Measurements from ENCODE around the gene GCGR.

DNA sequence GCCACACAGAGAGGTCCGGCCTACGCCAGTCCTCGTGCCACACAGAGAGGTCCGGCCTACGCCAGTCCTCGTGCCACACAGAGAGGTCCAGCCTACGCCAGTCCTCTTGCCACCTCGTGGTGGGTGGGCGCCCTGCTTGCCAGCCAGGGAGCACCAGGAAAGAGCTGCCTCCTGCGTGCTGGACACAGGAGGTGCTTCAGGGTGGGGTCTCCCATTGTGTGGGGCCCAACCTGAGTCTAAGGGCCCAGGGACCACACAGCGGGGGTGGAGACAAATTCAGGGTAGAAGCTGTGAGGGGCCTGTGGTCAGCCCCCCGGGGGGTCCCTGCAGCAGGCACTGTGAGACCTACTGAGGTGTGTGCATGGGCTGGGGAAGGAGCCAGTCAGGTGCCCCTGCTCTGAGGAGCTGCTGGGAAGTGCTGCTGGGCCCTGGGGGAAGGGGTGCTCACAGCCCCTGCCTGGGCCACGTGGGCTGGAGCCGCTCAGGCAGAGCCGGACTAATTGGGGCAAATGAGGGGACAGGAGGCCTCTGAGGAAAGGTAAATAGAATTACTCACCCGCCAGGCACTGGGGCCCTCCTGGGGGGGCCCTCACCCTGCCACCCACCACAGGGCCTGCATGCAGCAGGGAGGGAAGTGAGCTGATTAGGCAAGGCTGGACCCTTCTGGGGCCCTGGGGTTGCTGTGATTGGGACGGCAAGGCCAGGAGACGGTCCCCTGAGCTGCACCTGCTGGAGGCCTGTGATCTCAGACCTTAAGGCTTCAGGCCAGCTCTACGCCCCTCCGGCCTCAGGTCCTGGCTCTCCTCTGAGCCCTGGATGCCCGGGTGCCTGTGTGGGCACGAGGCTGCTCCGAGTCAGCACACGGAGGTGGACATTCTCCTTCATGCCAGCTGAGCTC lies 11.0 kb downstream of the GCGR start:
- peak; percentile 99 for TF ChIP-seq PATZ1 (CRISPR knock-in tag; IDR thresholded peaks at IDR 0.05)
- TF ChIP-seq ZSCAN22 (CRISPR knock-in tag; IDR thresholded peaks at IDR 0.05) = no peak
- TF ChIP-seq SP2 (CRISPR knock-in tag; IDR thresholded peaks at IDR 0.05) = no peak
- peak in 1 of 2 experiments; percentile 57; a peak in 2 of 4 replicates for TF ChIP-seq EP300 (IDR thresholded peaks at IDR 0.05; ENCODE audit: low read depth in 2 of 2, low read length in 2 of 2)
- peak; percentile 17; the same call in 1 of the 2 replicates for TF ChIP-seq EP300 (CRISPR knock-in tag; IDR thresholded peaks at IDR 0.05; ENCODE audit: borderline replicate concordance)
- TF ChIP-seq HMGXB4 (CRISPR knock-in tag; IDR thresholded peaks at IDR 0.05; ENCODE audit: borderline replicate concordance in 1 of 2, low read depth in 1 of 2) = peak; percentile 15 to 38; a peak in 1 of 4 replicates
- TF ChIP-seq PCBP2 (optimal IDR thresholded peaks at IDR 0.05; ENCODE audit: low read depth, low read length, poor library complexity, severe bottlenecking) = no peak

All from HepG2 (cell line).